H9 (cell line): Measurements from ENCODE around the gene SLC39A12. TPM values are rescaled to one million over a fixed set of nuclear protein-coding genes. Genes with fewer than 3 reads are reported as not detected.

Experiments
- DNase-seq: peaks from one replicate; pipeline ENCODE4 v3.0.0-alpha.2; 2017
- H2AFZ ChIP-seq: one replicate; pipeline ENCODE4 v1.6.1; 2013; ENCODE audit warnings: mild to moderate bottlenecking, low read length, control low read depth, moderate library complexity
- H2AK5ac ChIP-seq: 2 replicates; pipeline ENCODE4 v1.6.1; 2013; ENCODE audit warnings: low read length, control low read depth, mixed read lengths; ENCODE audit not compliant: insufficient read length
- H2BK120ac ChIP-seq: one replicate; pipeline ENCODE4 v1.6.1; 2013; ENCODE audit warnings: low read depth, mild to moderate bottlenecking, low read length, control low read depth, inconsistent platforms; ENCODE audit not compliant: poor library complexity, severe bottlenecking
- H2BK12ac ChIP-seq: 2 replicates; pipeline ENCODE4 v1.6.1; 2013; ENCODE audit warnings: low read length, control low read depth, mixed read lengths, low read depth; ENCODE audit not compliant: insufficient read length
- H2BK15ac ChIP-seq: 2 replicates; pipeline ENCODE4 v1.6.1; 2013; ENCODE audit warnings: low read depth, low read length, control low read depth
- H2BK20ac ChIP-seq: one replicate; pipeline ENCODE4 v1.6.1; 2013; ENCODE audit warnings: low read depth, mild to moderate bottlenecking, low read length, control low read depth, inconsistent platforms; ENCODE audit not compliant: poor library complexity, severe bottlenecking
- H2BK5ac ChIP-seq: 2 replicates; pipeline ENCODE4 v1.6.1; 2013; ENCODE audit warnings: low read length, control low read depth, mixed read lengths; ENCODE audit not compliant: insufficient read length
- H3K14ac ChIP-seq: 2 replicates; pipeline ENCODE4 v1.6.1; 2013; ENCODE audit warnings: low read length, control low read depth; ENCODE audit not compliant: insufficient read depth
- H3K18ac ChIP-seq: 2 replicates; pipeline ENCODE4 v1.6.1; 2013; ENCODE audit warnings: low read depth, mild to moderate bottlenecking, mixed read lengths, low read length, control low read depth; ENCODE audit not compliant: insufficient read length
- H3K23ac ChIP-seq: 2 replicates; pipeline ENCODE4 v1.6.1; 2013; ENCODE audit warnings: low read length, control low read depth, mixed read lengths, low read depth; ENCODE audit not compliant: insufficient read length
- H3K23me2 ChIP-seq: 2 replicates; pipeline ENCODE4 v1.6.1; 2013; ENCODE audit warnings: low read depth, mild to moderate bottlenecking, mixed read lengths, low read length, control low read depth; ENCODE audit not compliant: insufficient read length, poor library complexity, severe bottlenecking
- H3K27ac ChIP-seq: 2 replicates; pipeline ENCODE4 v1.5.1; 2013; ENCODE audit warnings: low read length, control low read depth, mixed read lengths, low read depth; ENCODE audit not compliant: insufficient read length
- H3K27me3 ChIP-seq: 2 replicates; pipeline ENCODE4 v1.6.1; 2013; ENCODE audit warnings: low read length, control low read depth, inconsistent platforms; ENCODE audit not compliant: insufficient read depth
- H3K4ac ChIP-seq: 2 replicates; pipeline ENCODE4 v1.6.1; 2013; ENCODE audit warnings: low read depth, mild to moderate bottlenecking, control low read depth, inconsistent platforms, low read length, moderate library complexity
- H3K4me1 ChIP-seq: 2 replicates; pipeline ENCODE4 v1.6.1; 2013; ENCODE audit warnings: low read length, control low read depth, inconsistent platforms; ENCODE audit not compliant: insufficient read depth
- H3K4me2 ChIP-seq: 2 replicates; pipeline ENCODE4 v1.6.1; 2013; ENCODE audit warnings: low read length, control low read depth, mixed read lengths; ENCODE audit not compliant: insufficient read length, insufficient read depth
- H3K56ac ChIP-seq: 2 replicates; pipeline ENCODE4 v1.6.1; 2013; ENCODE audit warnings: low read depth, mild to moderate bottlenecking, mixed read lengths, low read length, control low read depth; ENCODE audit not compliant: insufficient read length
- H3K79me1 ChIP-seq: 2 replicates; pipeline ENCODE4 v1.6.1; 2013; ENCODE audit warnings: low read depth, mild to moderate bottlenecking, moderate library complexity, low read length, control low read depth, inconsistent platforms; ENCODE audit not compliant: insufficient read depth, poor library complexity, severe bottlenecking
- H3K79me2 ChIP-seq: 2 replicates; pipeline ENCODE4 v1.6.1; 2013; ENCODE audit warnings: low read length, control low read depth, inconsistent platforms; ENCODE audit not compliant: insufficient read depth
- H3K9ac ChIP-seq: 2 replicates; pipeline ENCODE4 v1.6.1; 2013; ENCODE audit warnings: low read length, control low read depth, mixed read lengths; ENCODE audit not compliant: insufficient read length; ENCODE audit errors: extremely low read depth
- H3K9me3 ChIP-seq: one replicate; pipeline ENCODE4 v1.6.1; 2013; ENCODE audit warnings: low read depth, low read length, inconsistent platforms; ENCODE audit not compliant: control insufficient read depth
- H3T11ph ChIP-seq: one replicate; pipeline ENCODE4 v1.6.1; 2013; ENCODE audit warnings: mild to moderate bottlenecking, low read length, control low read depth, inconsistent platforms
- H4K20me1 ChIP-seq: one replicate; pipeline ENCODE4 v1.6.1; 2013; ENCODE audit not compliant: control insufficient read depth, insufficient read length, insufficient read depth
- H4K5ac ChIP-seq: 2 replicates; pipeline ENCODE4 v1.6.1; 2013; ENCODE audit warnings: low read depth, mild to moderate bottlenecking, mixed read lengths, low read length, control low read depth; ENCODE audit not compliant: insufficient read length
- H4K8ac ChIP-seq: replicated peaks from 2 replicates; pipeline ENCODE4 v1.6.1; 2013; ENCODE audit warnings: low read length, control low read depth, mixed read lengths, low read depth; ENCODE audit not compliant: insufficient read length
- H4K91ac ChIP-seq: 2 replicates; pipeline ENCODE4 v1.6.1; 2013; ENCODE audit warnings: low read depth, mild to moderate bottlenecking, moderate library complexity, mixed read lengths, low read length, control low read depth; ENCODE audit not compliant: insufficient read length
- H3K27ac Mint-ChIP-seq, 3 experiments: 2 replicates in 2 of 3; 3 replicates in 1 of 3; pipeline ENCODE4 v1.8.0; 2020 to 2021; ENCODE audit warnings: mixed read lengths in 3 of 3, mild to moderate bottlenecking in 1 of 3, moderate library complexity in 1 of 3
- H3K27me3 Mint-ChIP-seq: 2 replicates; pipeline ENCODE4 v1.8.0; 2021; ENCODE audit warnings: low read depth, mild to moderate bottlenecking, moderate library complexity, mixed read lengths
- H3K36me3 Mint-ChIP-seq, 3 experiments: 2 replicates in 2 of 3; 3 replicates in 1 of 3; pipeline ENCODE4 v1.8.0; 2020 to 2021; ENCODE audit warnings: low read depth in 3 of 3, mixed read lengths in 3 of 3; ENCODE audit not compliant: insufficient read depth in 1 of 3
- H3K4me1 Mint-ChIP-seq, 2 experiments: 2 replicates each; pipeline ENCODE4 v1.8.0; 2020; ENCODE audit warnings: mixed read lengths in 2 of 2
- H3K4me3 Mint-ChIP-seq, 2 experiments: 2 replicates in 1 of 2; 3 replicates in 1 of 2; pipeline ENCODE4 v1.8.0; 2020 to 2021; ENCODE audit warnings: mild to moderate bottlenecking in 2 of 2, mixed read lengths in 2 of 2, moderate library complexity in 1 of 2
- H3K9me3 Mint-ChIP-seq, 2 experiments: 2 replicates in 1 of 2; 3 replicates in 1 of 2; pipeline ENCODE4 v1.8.0; 2020; ENCODE audit warnings: mild to moderate bottlenecking in 2 of 2, mixed read lengths in 2 of 2, moderate library complexity in 1 of 2
- WGBS: extraction: QIAGEN DNeasy Blood & Tissue Kit; methylation state at CpG from one replicate; pipeline ENCODE4 v1.1.7; 2013; ENCODE audit warnings: missing lambda C conversion rate, low lambda C conversion rate, mixed read lengths; ENCODE audit not compliant: insufficient read length; ENCODE audit errors: extremely low coverage; 5-methylcytosine and 5-hydroxymethylcytosine counted together
- total RNA-seq: library from RNA; stranded (reverse); gene quantifications from 2 replicates; pipeline ENCODE4 v1.2.1, GENCODE V29; 2021
- TF ChIP-seq, protein P1 (sequence below): fragments of 200-600 bp; sonication (generic); conservative IDR thresholded peaks from 3 replicates; pipeline ENCODE4 v1.8.0; 2021; ENCODE audit warnings: antibody characterized with exemption, mild to moderate bottlenecking

Gene SLC39A12
- total RNA-seq, 1 experiment from 2014 or later = not detected

GRCh38 chr10:17913604-17914003 lies 38.1 kb upstream of the SLC39A12 start:
- H3K27me3 Mint-ChIP-seq = no peaks in the 10 kb centered on the region
- DNase-seq = no peak
- no peak overlapping the region for H3K14ac ChIP-seq
- no peaks in the 10 kb centered on the region for H4K20me1 ChIP-seq
- H2BK5ac ChIP-seq = no peak overlapping the region
- peaks cover 0 to 6% (median 0%) of the 10 kb centered on the region in 3 experiments; a peak in 3 of 7 replicates for H3K36me3 Mint-ChIP-seq
- no peak overlapping the region for H3K27ac Mint-ChIP-seq
- no peak overlapping the region for H3K56ac ChIP-seq
- H3K23ac ChIP-seq = no peak overlapping the region
- H4K91ac ChIP-seq = no peak overlapping the region
- no peak overlapping the region for H3K27ac ChIP-seq
- no peak overlapping the region for H2BK12ac ChIP-seq
- no peak overlapping the region for H3K4me3 Mint-ChIP-seq
- H3K4me2 ChIP-seq = no peak overlapping the region
- no peak overlapping the region for H3T11ph ChIP-seq
- H2BK120ac ChIP-seq = no peak overlapping the region
- H3K9me3 Mint-ChIP-seq = peaks cover 4 to 8% of the 10 kb centered on the region in 2 experiments; a peak in 4 of 5 replicates
- H4K5ac ChIP-seq = no peak overlapping the region
- no peak overlapping the region for H3K18ac ChIP-seq
- no peaks in the 10 kb centered on the region for H3K79me1 ChIP-seq
- no peak overlapping the region for H2BK20ac ChIP-seq
- no CpG with 5 or more reads among the region's 5 CpGs for WGBS
- no peak overlapping the region for H2BK15ac ChIP-seq
- no peak overlapping the region for H4K8ac ChIP-seq
- H3K27me3 ChIP-seq = no peaks in the 10 kb centered on the region
- TF ChIP-seq, protein P1, sequence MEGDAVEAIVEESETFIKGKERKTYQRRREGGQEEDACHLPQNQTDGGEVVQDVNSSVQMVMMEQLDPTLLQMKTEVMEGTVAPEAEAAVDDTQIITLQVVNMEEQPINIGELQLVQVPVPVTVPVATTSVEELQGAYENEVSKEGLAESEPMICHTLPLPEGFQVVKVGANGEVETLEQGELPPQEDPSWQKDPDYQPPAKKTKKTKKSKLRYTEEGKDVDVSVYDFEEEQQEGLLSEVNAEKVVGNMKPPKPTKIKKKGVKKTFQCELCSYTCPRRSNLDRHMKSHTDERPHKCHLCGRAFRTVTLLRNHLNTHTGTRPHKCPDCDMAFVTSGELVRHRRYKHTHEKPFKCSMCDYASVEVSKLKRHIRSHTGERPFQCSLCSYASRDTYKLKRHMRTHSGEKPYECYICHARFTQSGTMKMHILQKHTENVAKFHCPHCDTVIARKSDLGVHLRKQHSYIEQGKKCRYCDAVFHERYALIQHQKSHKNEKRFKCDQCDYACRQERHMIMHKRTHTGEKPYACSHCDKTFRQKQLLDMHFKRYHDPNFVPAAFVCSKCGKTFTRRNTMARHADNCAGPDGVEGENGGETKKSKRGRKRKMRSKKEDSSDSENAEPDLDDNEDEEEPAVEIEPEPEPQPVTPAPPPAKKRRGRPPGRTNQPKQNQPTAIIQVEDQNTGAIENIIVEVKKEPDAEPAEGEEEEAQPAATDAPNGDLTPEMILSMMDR = no peak
- no peak overlapping the region for H2AK5ac ChIP-seq
- H2AFZ ChIP-seq = no peak overlapping the region
- no peaks in the 10 kb centered on the region for H3K79me2 ChIP-seq
- H3K23me2 ChIP-seq = no peaks in the 10 kb centered on the region
- peaks cover 5 to 7% of the 10 kb centered on the region in 2 experiments for H3K4me1 Mint-ChIP-seq
- no peaks in the 10 kb centered on the region for H3K4me1 ChIP-seq
- H3K9ac ChIP-seq = no peak overlapping the region
- no peak overlapping the region for H3K4ac ChIP-seq
- H3K9me3 ChIP-seq = no peaks in the 10 kb centered on the region
